B cell (primary cell): Measurements from ENCODE around the gene SLC29A3. TPM values are rescaled to one million over a fixed set of nuclear protein-coding genes. Genes with fewer than 3 reads are reported as not detected.

Experiments used
- ATAC-seq: fragments of 200-7000 bp; cut with Tn5 transposase; one replicate; pipeline ENCODE4 v1.10.0; 2021; ENCODE audit warnings: low read depth, mild to moderate bottlenecking, moderate number of reproducible peaks, moderate library complexity
- CTCF ChIA-PET: fragments of 350-600 bp; sonication (Branson Sonifier 250); formaldehyde crosslinking; loops from one replicate; lab custom pipeline; 2021; ENCODE audit warnings: antibody characterized with exemption, inconsistent platforms; lab: Charles Lee
- POLR2A ChIA-PET: fragments of 350-600 bp; sonication (Branson Sonifier 250); formaldehyde crosslinking; loops from one replicate; lab custom pipeline; 2021; ENCODE audit warnings: antibody characterized with exemption; lab: Charles Lee
- DNase-seq: peaks from one replicate; pipeline ENCODE4 v3.0.0; 2013
- H2AFZ ChIP-seq: 2 replicates; pipeline ENCODE4 v1.6.1; 2012; ENCODE audit warnings: mild to moderate bottlenecking, low read depth, low read length; ENCODE audit not compliant: insufficient read depth, poor library complexity, severe bottlenecking
- H3K27ac ChIP-seq, 2 donors: 1 replicate in 1 of 2; 2 replicates in 1 of 2; pipeline ENCODE4 v1.5.1; 2012 to 2013; ENCODE audit warnings: low read length in 2 of 2, mild to moderate bottlenecking in 2 of 2, moderate library complexity in 1 of 2
- H3K27me3 ChIP-seq, 4 experiments: fragments of 200-600 bp in 1 of 4; sonication (generic) in 1 of 4; replicated peaks in 1 of 4; 1 replicate in 2 of 4; 2 replicates in 2 of 4; pipeline versions ENCODE4 v1.6.1 to v1.7.0; 2013 to 2016; ENCODE audit warnings: low read length in 3 of 4, mild to moderate bottlenecking in 2 of 4, mixed read lengths in 1 of 4, moderate library complexity in 1 of 4; ENCODE audit not compliant: insufficient read depth in 4 of 4, control insufficient read depth in 3 of 4; ENCODE audit errors: control extremely low read depth in 1 of 4
- H3K36me3 ChIP-seq, 2 experiments: replicated peaks in 1 of 2; 1 replicate in 1 of 2; 2 replicates in 1 of 2; pipeline versions ENCODE4 v1.6.1 to v1.7.1; 2013; ENCODE audit warnings: low read length in 1 of 2; ENCODE audit not compliant: insufficient read depth in 2 of 2, control insufficient read depth in 1 of 2; ENCODE audit errors: control extremely low read depth in 1 of 2, extremely low read depth in 1 of 2
- H3K4me1 ChIP-seq, 2 donors: fragments of 200-600 bp in 1 of 2; sonication (generic) in 1 of 2; 1 replicate in 1 of 2; 2 replicates in 1 of 2; pipeline versions ENCODE4 v1.5.1 to v1.6.1; 2013 to 2017; ENCODE audit warnings: low read length in 2 of 2; ENCODE audit not compliant: control insufficient read depth in 2 of 2, insufficient read depth in 2 of 2
- H3K4me2 ChIP-seq: replicated peaks from 2 replicates; pipeline ENCODE3; 2012; ENCODE audit warnings: mild to moderate bottlenecking, low read depth, low read length; ENCODE audit not compliant: poor library complexity, severe bottlenecking
- H3K4me3 ChIP-seq, 5 experiments: fragments of 200-600 bp in 1 of 5; sonication (generic) in 1 of 5; 1 replicate in 3 of 5; 2 replicates in 2 of 5; pipeline versions ENCODE4 v1.5.1 to v1.7.0; 2011 to 2016; ENCODE audit warnings: low read length in 4 of 5, mild to moderate bottlenecking in 4 of 5, low read depth in 2 of 5, control low read depth in 1 of 5, moderate library complexity in 1 of 5; ENCODE audit not compliant: insufficient read depth in 1 of 5; ENCODE audit errors: control extremely low read depth in 1 of 5, extremely low read depth in 1 of 5
- H3K79me2 ChIP-seq: fragments of 200-600 bp; sonication (generic); one replicate; pipeline ENCODE4 v1.6.0; 2016; ENCODE audit warnings: low read length; ENCODE audit not compliant: control insufficient read depth, insufficient read depth
- H3K9ac ChIP-seq: fragments of 200-600 bp; sonication (generic); 2 replicates; pipeline ENCODE4 v1.6.1; 2017; ENCODE audit warnings: mild to moderate bottlenecking, low read length, moderate library complexity
- H3K9me3 ChIP-seq, 3 donors: one replicate each; pipeline versions ENCODE4 v1.6.1 to v1.7.1; 2013; ENCODE audit warnings: low read length in 2 of 3; ENCODE audit not compliant: control insufficient read depth in 2 of 3, insufficient read depth in 1 of 3; ENCODE audit errors: control extremely low read depth in 1 of 3
- H4K20me1 ChIP-seq: 2 replicates; pipeline ENCODE4 v1.6.0; 2012; ENCODE audit warnings: mild to moderate bottlenecking, low read length; ENCODE audit not compliant: insufficient read depth, control insufficient read depth, poor library complexity, severe bottlenecking
- H3K27ac Mint-ChIP-seq: one replicate; pipeline ENCODE4 v1.8.0; 2021; ENCODE audit warnings: mixed read lengths
- H3K27me3 Mint-ChIP-seq: one replicate; pipeline ENCODE4 v1.8.0; 2021; ENCODE audit warnings: mixed read lengths
- H3K4me1 Mint-ChIP-seq: one replicate; pipeline ENCODE4 v1.8.0; 2021; ENCODE audit warnings: mixed read lengths
- H3K4me3 Mint-ChIP-seq: one replicate; pipeline ENCODE4 v1.8.0; 2021; ENCODE audit warnings: mixed read lengths
- H3K9me3 Mint-ChIP-seq: one replicate; pipeline ENCODE4 v1.8.0; 2022; ENCODE audit warnings: mixed read lengths; ENCODE audit not compliant: insufficient read depth
- CTCF ChIP-seq: fragments of 200-600 bp; IDR thresholded peaks from one replicate; pipeline ENCODE4 v1.8.0; 2022; ENCODE audit warnings: antibody characterized with exemption, mild to moderate bottlenecking
- EZH2 ChIP-seq: IDR thresholded peaks from 2 replicates; pipeline ENCODE4 v1.6.1; 2012; ENCODE audit warnings: borderline replicate concordance, low read depth, mild to moderate bottlenecking, moderate library complexity, low read length; ENCODE audit not compliant: insufficient read depth, poor library complexity, severe bottlenecking
- WGBS: methylation state at CpG from one replicate; pipeline ENCODE4 v1.1.5; 2013; ENCODE audit warnings: missing lambda C conversion rate; ENCODE audit not compliant: insufficient coverage; 5-methylcytosine and 5-hydroxymethylcytosine counted together
- intact Hi-C: fragments of 100-400 bp; cut with micrococcal nuclease; formaldehyde crosslinking; loops from one replicate; pipeline ENCODE4 v1.10.0; 2022
- polyA plus RNA-seq: library from polyadenylated mRNA; depleted of rRNA; stranded (reverse); fragments of >200 nt; gene quantifications from 2 replicates; pipeline ENCODE4 v1.2.3, GENCODE V29; 2012
- total RNA-seq, 2 donors: library from RNA; stranded (reverse); fragments of 120-200 nt in 1 of 2; gene quantifications; 1 replicate in 1 of 2; 2 replicates in 1 of 2; pipeline versions ENCODE4 v1.2.3 to v1.2.4, GENCODE V29; 2013 to 2022

SLC29A3 gene
- total and polyA plus RNA-seq, 2 donors (not counting 1 experiment from before 2014, with no cell fraction given), result 4.5 to 8.2 TPM

- Histone ChIP-seq H3K36me3 (no peaks in the 10 kb centered on the region), H4K20me1 (no peaks in the 10 kb centered on the region), H3K4me3 (no peak overlapping the region), H2AFZ (peak overlapping the region; percentile 55), H3K9ac (peak overlapping the region; percentile 3), H3K27ac (peak overlapping the region; percentile 75 to 78), H3K79me2 (no peaks in the 10 kb centered on the region), H3K4me2 (peak overlapping the region; percentile 65), H3K27me3 (no peaks in the 10 kb centered on the region), H3K9me3 (no peaks in the 10 kb centered on the region), H3K4me1 (peaks cover 35 to 46% of the 10 kb centered on the region in 2 donors)
- H3K4me3 Mint-ChIP-seq, result peak overlapping the region; percentile 57
- peak; percentile 32 for ATAC-seq
- peaks cover 39% of the 10 kb centered on the region for H3K4me1 Mint-ChIP-seq
- DNase-seq, result peak; percentile 46
- TF ChIP-seq EZH2, result no peak
- TF ChIP-seq CTCF, result no peak
- ChIA-PET POLR2A (interaction anchor here (1.3 kb wide), 1 partner anchor 53 kb away, joined by 4 read pairs; the partner anchor contains the start of gene SLC29A3), CTCF (interaction anchor here (0.9 to 3.5 kb wide), 5 partner anchors 13 to 323 kb away, joined by 3 to 25 read pairs (median 5); partner anchors contain the start of gene SLC29A3)
- H3K27ac Mint-ChIP-seq, result peak overlapping the region; percentile 91
- intact Hi-C loops, result loop anchor here (1.0 to 2.0 kb wide), 2 partner anchors 13 to 52 kb away; partner anchors contain the start of gene SLC29A3
- no peaks in the 10 kb centered on the region for H3K27me3 Mint-ChIP-seq
- 4% methylated on average over 4 of the region's 6 CpGs for WGBS
- H3K9me3 Mint-ChIP-seq, result no peaks in the 10 kb centered on the region
Measured at GRCh38 chr10:71371750-71372166, 52.7 kb downstream of the SLC29A3 start.

- TF ChIP-seq EZH2, result no peak
- no peak for TF ChIP-seq CTCF
- H2AFZ ChIP-seq, result peak overlapping the region; percentile 60
- 42% methylated on average over 3 of the region's 10 CpGs for WGBS
- intact Hi-C loops, result loop anchor here (1.0 to 2.0 kb wide), 2 partner anchors 14 to 54 kb away; partner anchors contain the start of gene SLC29A3
- no peaks in the 10 kb centered on the region for H3K79me2 ChIP-seq
- POLR2A ChIA-PET, result interaction anchor here (0.7 to 1.3 kb wide), 2 partner anchors 54 to 252 kb away, joined by 3 to 4 read pairs; partner anchors contain the start of gene SLC29A3
- H3K27ac ChIP-seq, result peak overlapping the region; percentile 75 to 78
- H3K27me3 ChIP-seq, result no peaks in the 10 kb centered on the region
- H4K20me1 ChIP-seq, result no peaks in the 10 kb centered on the region
- H3K4me2 ChIP-seq, result peak overlapping the region; percentile 65
- H3K9me3 Mint-ChIP-seq, result no peaks in the 10 kb centered on the region
- H3K27me3 Mint-ChIP-seq, result no peaks in the 10 kb centered on the region
- peak; percentile 35 for ATAC-seq
- CTCF ChIA-PET, result interaction anchor here (0.8 to 3.5 kb wide), 12 partner anchors 10 to 523 kb away, joined by 3 to 25 read pairs (median 3); partner anchors contain the start of gene SLC29A3
- H3K4me3 ChIP-seq, result peak overlapping the region in 1 of 5 experiments; percentile 1
- peaks cover 42 to 57% of the 10 kb centered on the region in 2 donors for H3K4me1 ChIP-seq
- H3K9me3 ChIP-seq, result no peaks in the 10 kb centered on the region
- H3K4me1 Mint-ChIP-seq, result peaks cover 45% of the 10 kb centered on the region
- no peaks in the 10 kb centered on the region for H3K36me3 ChIP-seq
- DNase-seq, result peak; percentile 68
- H3K27ac Mint-ChIP-seq, result peak overlapping the region; percentile 91
- H3K4me3 Mint-ChIP-seq, result peak overlapping the region; percentile 33
- peak overlapping the region; percentile 3 for H3K9ac ChIP-seq
Measured at GRCh38 chr10:71372882-71373495, 53.9 kb downstream of the SLC29A3 start.
